OCI-LY7 (cell line): ENCODE results near the gene SPTBN4.

ENCODE experiments used
- CTCF ChIP-seq: fragments of 200-600 bp; sonication (generic); conservative IDR thresholded peaks from 2 replicates; pipeline ENCODE4 v1.5.1; 2014; ENCODE audit warnings: mild to moderate bottlenecking, antibody characterized with exemption, low read length, moderate library complexity, mixed read lengths
- EZH2phosphoT487 ChIP-seq: fragments of 200-600 bp; sonication (generic); IDR thresholded peaks from 2 replicates; pipeline ENCODE4 v1.6.1; 2018; ENCODE audit warnings: low read depth, borderline replicate concordance, mild to moderate bottlenecking, mixed run types, antibody characterized with exemption, low read length, moderate library complexity, mixed read lengths

DNA sequence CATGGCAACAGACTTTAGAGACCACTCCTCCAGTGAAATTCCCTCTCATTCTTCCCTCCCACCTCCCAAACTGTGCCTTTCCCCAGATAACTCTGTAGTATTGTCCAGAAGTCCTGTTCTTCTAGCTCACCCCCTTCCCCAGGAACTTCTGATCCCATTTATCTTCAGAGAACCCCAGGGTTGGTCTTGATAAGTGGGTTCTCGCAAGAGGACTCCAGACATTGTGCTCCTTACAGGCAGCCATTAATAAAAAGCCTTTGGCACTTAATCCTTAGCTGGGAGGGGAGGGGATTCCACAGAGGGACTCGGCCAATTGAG lies 136.2 kb downstream of the SPTBN4 start:
- TF ChIP-seq CTCF (no peak), EZH2phosphoT487 (no peak)
